ENCODE data around the gene KRTAP10-3. TPM values are rescaled to one million over a fixed set of nuclear protein-coding genes. Genes with fewer than 3 reads are reported as not detected.

KRTAP10-3 gene
- total and polyA plus RNA-seq, 9 donors: not detected

GRCh38 chr21:44510508-44511218 is 47.9 kb downstream of the KRTAP10-3 start:
- intact Hi-C loops (cut with DNase I): loop anchor here in 1 of 4 donors (10.0 kb wide), 1 partner anchor 284 kb away; no protein-coding TSS in a partner anchor
- Histone ChIP-seq H3K36me3 (no peaks in the 10 kb centered on the region), H3K9me3 (no peaks in the 10 kb centered on the region), H3K27me3 (no peaks in the 10 kb centered on the region), H3K4me1 (ENCODE audit: insufficient read depth) (peaks cover 1% of the 10 kb centered on the region), H3K4me3 (no peak overlapping the region), H3K27ac (no peak overlapping the region)
- TF ChIP-seq POLR2A (IDR thresholded peaks at IDR 0.05): no peak
- TF ChIP-seq CTCF (IDR thresholded peaks at IDR 0.05): peak in 1 of 3 donors; percentile 19
- TF ChIP-seq EP300 (IDR thresholded peaks at IDR 0.05): no peak
- 3 to 11% (median 4%) methylated on average over 18 to 36 of the region's 36 CpGs for WGBS, 3 donors
- peak in 2 of 5 donors; percentile 43 to 46 for DNase-seq

- 49 to 62% (median 53%) methylated on average over 12 to 18 of the region's 18 CpGs for WGBS, 3 donors
- Histone ChIP-seq H3K27ac (no peak overlapping the region), H3K4me1 (ENCODE audit: insufficient read depth) (peaks cover 1% of the 10 kb centered on the region), H3K36me3 (no peaks in the 10 kb centered on the region), H3K27me3 (no peaks in the 10 kb centered on the region), H3K9me3 (no peaks in the 10 kb centered on the region), H3K4me3 (no peak overlapping the region)
- no peak for DNase-seq
- intact Hi-C loops (cut with DNase I): loop anchor here in 1 of 4 donors (10.0 kb wide), 1 partner anchor 285 kb away; no protein-coding TSS in a partner anchor
- TF ChIP-seq EP300 (IDR thresholded peaks at IDR 0.05) (no peak), CTCF (IDR thresholded peaks at IDR 0.05) (no peak), POLR2A (IDR thresholded peaks at IDR 0.05) (no peak)
Observed at GRCh38 chr21:44510109-44510507, 48.5 kb downstream of the KRTAP10-3 start.

- WGBS, 3 donors: 70 to 75% (median 72%) methylated on average over 12 of the region's 12 CpGs
- no peak for TF ChIP-seq CTCF (IDR thresholded peaks at IDR 0.05)
- no peak for TF ChIP-seq EP300 (IDR thresholded peaks at IDR 0.05)
- no peak for TF ChIP-seq POLR2A (IDR thresholded peaks at IDR 0.05)
Observed at GRCh38 chr21:44509539-44509938, 49.1 kb downstream of the KRTAP10-3 start.

GRCh38 chr21:44508711-44509445 is 49.7 kb downstream of the KRTAP10-3 start:
- 80 to 86% (median 80%) methylated on average over 30 of the region's 30 CpGs for WGBS, 3 donors
- intact Hi-C loops (cut with DNase I): loop anchor here in 1 of 4 donors (10.0 kb wide), 1 partner anchor 286 kb away; no protein-coding TSS in a partner anchor
- no peaks in the 10 kb centered on the region for H3K9me3 ChIP-seq
- DNase-seq: no peak
- H3K4me3 ChIP-seq: no peak overlapping the region
- peaks cover 1% of the 10 kb centered on the region for H3K4me1 ChIP-seq (ENCODE audit: insufficient read depth)
- H3K36me3 ChIP-seq: no peaks in the 10 kb centered on the region
- H3K27ac ChIP-seq: no peak overlapping the region
- TF ChIP-seq CTCF (IDR thresholded peaks at IDR 0.05): no peak
- H3K27me3 ChIP-seq: no peaks in the 10 kb centered on the region

More at GRCh38 chr21:44509539-44509938, 49.1 kb downstream of the KRTAP10-3 start:
- Histone ChIP-seq H3K27ac (no peak overlapping the region), H3K4me3 (no peak overlapping the region), H3K36me3 (no peaks in the 10 kb centered on the region), H3K27me3 (no peaks in the 10 kb centered on the region), H3K4me1 (ENCODE audit: insufficient read depth) (peaks cover 1% of the 10 kb centered on the region), H3K9me3 (no peaks in the 10 kb centered on the region)
- intact Hi-C loops (cut with DNase I): loop anchor here in 1 of 4 donors (10.0 kb wide), 1 partner anchor 285 kb away; no protein-coding TSS in a partner anchor
- DNase-seq: no peak

All from ovary (tissue), 9 donors.